ENCODE measurements around the gene ENKD1. TPM values are rescaled to one million over a fixed set of nuclear protein-coding genes. Genes with fewer than 3 reads are reported as not detected.

Gene ENKD1
- total and polyA plus RNA-seq, 2 of the 4 experiments (the other 2 are of a cell fraction): 2.9 to 6.3 TPM

DNA sequence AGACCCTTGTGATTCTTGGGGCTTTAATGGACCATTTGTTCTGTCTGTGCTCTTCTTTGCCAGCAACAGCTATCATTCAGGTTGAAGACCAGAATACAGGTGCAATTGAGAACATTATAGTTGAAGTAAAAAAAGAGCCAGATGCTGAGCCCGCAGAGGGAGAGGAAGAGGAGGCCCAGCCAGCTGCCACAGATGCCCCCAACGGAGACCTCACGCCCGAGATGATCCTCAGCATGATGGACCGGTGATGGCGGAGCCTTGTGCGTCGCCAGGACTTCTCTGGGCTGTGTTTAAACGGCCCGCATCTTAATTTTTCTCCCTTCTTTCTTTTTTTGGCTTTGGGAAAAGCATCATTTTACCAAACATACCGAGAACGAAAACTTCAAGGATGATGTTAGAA, 28.9 kb downstream of the ENKD1 start:
- H4K20me1 ChIP-seq (ENCODE audit: insufficient read depth, low read length): peaks cover 5% of the 10 kb centered on the region
- no peak overlapping the region for H2BK20ac ChIP-seq (ENCODE audit: low read depth, low read length)
- DNase-seq (no peak), ATAC-seq (ENCODE audit: low read depth) (no peak)
- H3K56ac ChIP-seq (ENCODE audit: extremely low read depth, insufficient read depth, low read length): no peak overlapping the region
- no peak overlapping the region for H3K18ac ChIP-seq (ENCODE audit: low read depth, low read length)
- no peak overlapping the region for H2AK9ac ChIP-seq (replicated peaks; ENCODE audit: low read depth, low read length, poor library complexity)
- no peak overlapping the region for H4K91ac ChIP-seq (ENCODE audit: insufficient read depth, low read depth, low read length)
- ChIA-PET POLR2A (ENCODE audit: unreplicated experiment) (no interaction called here), CTCF (no interaction called here)
- no peak overlapping the region for H4K5ac ChIP-seq (ENCODE audit: low read depth, low read length)
- H3K4ac ChIP-seq (ENCODE audit: low read depth, low read length): no peak overlapping the region
- 100% methylated on average over 1 of the region's 12 CpGs; no CpG with 5 or more reads in 1 of the 2 experiments for WGBS, 2 experiments (ENCODE audit: extremely low coverage in 2 of 2, insufficient read length in 1 of 2)
- H2BK120ac ChIP-seq (ENCODE audit: low read depth, low read length): no peak overlapping the region
- no peak overlapping the region for H2BK5ac ChIP-seq (ENCODE audit: low read depth, low read length, poor library complexity, severe bottlenecking)
- no peak overlapping the region for H3K27ac ChIP-seq (ENCODE audit: insufficient read depth, low read length)
- H3K9ac ChIP-seq (ENCODE audit: low read depth, low read length): no peak overlapping the region
- no peak overlapping the region for H4K8ac ChIP-seq (ENCODE audit: low read depth in 2 of 2, low read length in 2 of 2)
- no peak overlapping the region for H3K23ac ChIP-seq (ENCODE audit: low read depth, low read length)
- H2AFZ ChIP-seq (replicated peaks; ENCODE audit: low read length, poor library complexity): no peak overlapping the region
- peaks cover 5 to 12% of the 10 kb centered on the region in 2 experiments; a peak in 3 of 4 replicates for H3K79me1 ChIP-seq (ENCODE audit: low read depth in 1 of 2, low read length in 2 of 2)
- H3K9me1 ChIP-seq (ENCODE audit: insufficient read depth, low read length): no peaks in the 10 kb centered on the region
- no peaks in the 10 kb centered on the region for H3K27me3 ChIP-seq (ENCODE audit: control insufficient read depth, insufficient read depth, low read length)
- in situ Hi-C loops (cut with MboI; ENCODE audit: low sequenced_read_pairs): no loop called here
- intact Hi-C loops (cut with micrococcal nuclease): no loop called here
- dilution Hi-C loops (cut with HindIII; ENCODE audit: low sequenced_read_pairs, unreplicated experiment): no loop called here
- H3K9me3 ChIP-seq (ENCODE audit: control insufficient read depth, insufficient read depth, low read length): no peaks in the 10 kb centered on the region
- H3K4me3 ChIP-seq (ENCODE audit: insufficient read depth, low read depth, low read length): no peak overlapping the region
- H3K4me2 ChIP-seq (ENCODE audit: low read depth, low read length): no peak overlapping the region
- TF ChIP-seq SMC3 (IDR thresholded peaks at IDR 0.05; ENCODE audit: low read depth, low read length) (no peak), RAD21 (IDR thresholded peaks at IDR 0.05; ENCODE audit: low read length) (no peak), USF2 (IDR thresholded peaks at IDR 0.05; ENCODE audit: low read depth, low read length) (no peak), MAZ (IDR thresholded peaks at IDR 0.05; ENCODE audit: borderline replicate concordance, low read depth, low read length) (no peak), CEBPB (IDR thresholded peaks at IDR 0.05; ENCODE audit: low read depth, low read length) (no peak), NFE2L2 (IDR thresholded peaks at IDR 0.05; ENCODE audit: low read depth, low read length) (no peak), RCOR1 (IDR thresholded peaks at IDR 0.05; ENCODE audit: insufficient replicate concordance, low read length) (no peak), CHD1 (IDR thresholded peaks at IDR 0.05; ENCODE audit: low read depth, low read length) (no peak), MXI1 (IDR thresholded peaks at IDR 0.05; ENCODE audit: borderline replicate concordance, low read depth, low read length) (no peak), BHLHE40 (IDR thresholded peaks at IDR 0.05; ENCODE audit: low read depth, low read length) (no peak), RFX5 (IDR thresholded peaks at IDR 0.05; ENCODE audit: low read depth, low read length) (no peak), MAFK (IDR thresholded peaks at IDR 0.05; ENCODE audit: low read depth, low read length) (no peak), POLR2A (IDR thresholded peaks at IDR 0.05; ENCODE audit: low read depth, low read length) (no peak), FOS (IDR thresholded peaks at IDR 0.05; ENCODE audit: low read depth, low read length) (no peak)
- TF ChIP-seq, protein P1, sequence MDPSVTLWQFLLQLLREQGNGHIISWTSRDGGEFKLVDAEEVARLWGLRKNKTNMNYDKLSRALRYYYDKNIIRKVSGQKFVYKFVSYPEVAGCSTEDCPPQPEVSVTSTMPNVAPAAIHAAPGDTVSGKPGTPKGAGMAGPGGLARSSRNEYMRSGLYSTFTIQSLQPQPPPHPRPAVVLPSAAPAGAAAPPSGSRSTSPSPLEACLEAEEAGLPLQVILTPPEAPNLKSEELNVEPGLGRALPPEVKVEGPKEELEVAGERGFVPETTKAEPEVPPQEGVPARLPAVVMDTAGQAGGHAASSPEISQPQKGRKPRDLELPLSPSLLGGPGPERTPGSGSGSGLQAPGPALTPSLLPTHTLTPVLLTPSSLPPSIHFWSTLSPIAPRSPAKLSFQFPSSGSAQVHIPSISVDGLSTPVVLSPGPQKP (IDR thresholded peaks at IDR 0.05; ENCODE audit: borderline replicate concordance, low read depth, low read length): no peak
- TF ChIP-seq, protein P2, sequence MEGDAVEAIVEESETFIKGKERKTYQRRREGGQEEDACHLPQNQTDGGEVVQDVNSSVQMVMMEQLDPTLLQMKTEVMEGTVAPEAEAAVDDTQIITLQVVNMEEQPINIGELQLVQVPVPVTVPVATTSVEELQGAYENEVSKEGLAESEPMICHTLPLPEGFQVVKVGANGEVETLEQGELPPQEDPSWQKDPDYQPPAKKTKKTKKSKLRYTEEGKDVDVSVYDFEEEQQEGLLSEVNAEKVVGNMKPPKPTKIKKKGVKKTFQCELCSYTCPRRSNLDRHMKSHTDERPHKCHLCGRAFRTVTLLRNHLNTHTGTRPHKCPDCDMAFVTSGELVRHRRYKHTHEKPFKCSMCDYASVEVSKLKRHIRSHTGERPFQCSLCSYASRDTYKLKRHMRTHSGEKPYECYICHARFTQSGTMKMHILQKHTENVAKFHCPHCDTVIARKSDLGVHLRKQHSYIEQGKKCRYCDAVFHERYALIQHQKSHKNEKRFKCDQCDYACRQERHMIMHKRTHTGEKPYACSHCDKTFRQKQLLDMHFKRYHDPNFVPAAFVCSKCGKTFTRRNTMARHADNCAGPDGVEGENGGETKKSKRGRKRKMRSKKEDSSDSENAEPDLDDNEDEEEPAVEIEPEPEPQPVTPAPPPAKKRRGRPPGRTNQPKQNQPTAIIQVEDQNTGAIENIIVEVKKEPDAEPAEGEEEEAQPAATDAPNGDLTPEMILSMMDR (conservative IDR thresholded peaks at IDR 0.05; ENCODE audit: low read depth, low read length): no peak
- no peak overlapping the region for H2BK15ac ChIP-seq (ENCODE audit: low read depth, low read length)
- H3K14ac ChIP-seq (replicated peaks; ENCODE audit: low read depth, low read length): no peak overlapping the region
- H2AK5ac ChIP-seq (ENCODE audit: low read depth, low read length): no peak overlapping the region
- peaks cover 7% of the 10 kb centered on the region; the same call in 1 of the 2 replicates for H3K4me1 ChIP-seq (ENCODE audit: control insufficient read depth, insufficient read depth, low read length)
- H3K36me3 ChIP-seq (ENCODE audit: control insufficient read depth, insufficient read depth, low read length): peaks cover 27% of the 10 kb centered on the region
- no TSS peak for BruUV-seq (replicated peaks)
